K562 (cell line): ENCODE data around the gene CD48. TPM values are rescaled to one million over a fixed set of nuclear protein-coding genes. Genes with fewer than 3 reads are reported as not detected.

Experiments
- ATAC-seq: fragments of 200-7000 bp; cut with Tn5 transposase; 3 replicates; pipeline ENCODE4 v1.9.1; 2020; ENCODE audit warnings: moderate library complexity
- BruUV-seq: library from RNA; stranded (reverse); fragments of 400-500 nt; replicated peaks from 2 replicates; lab custom pipeline; 2021; lab: Mats Ljungman, UMichigan
- CTCF ChIA-PET: fragments of 300-600 bp; formaldehyde crosslinking; extraction: SDS; loops from one replicate; lab custom pipeline; 2021; ENCODE audit warnings: low intra/inter-chr PET ratio; lab: Yijun Ruan, JAX
- POLR2A ChIA-PET: fragments of 300-600, 350-650 bp; sonication (Branson Sonifier 250); formaldehyde crosslinking; extraction: SDS; loops from one replicate; lab custom pipeline; 2021; ENCODE audit warnings: antibody characterized with exemption, inconsistent platforms; lab: Yijun Ruan, JAX
- DNase-seq, 4 experiments: peaks; one replicate each; pipeline versions ENCODE4 v3.0.0 to v3.0.0-alpha.2; 2011 to 2018; ENCODE audit warnings: low spot score in 3 of 4, mixed read lengths in 3 of 4; ENCODE audit errors: extremely low read depth in 1 of 4
- FAIRE-seq: peaks from 2 replicates; lab custom pipeline; 2011; peaks lifted over from hg19 to GRCh38; lab: Jason Lieb, UNC
- H2AFZ ChIP-seq: 2 replicates; pipeline ENCODE4 v1.6.0; 2011; ENCODE audit warnings: low read depth, low read length, control low read depth, inconsistent platforms
- H3K27ac ChIP-seq: fragments of 200-600 bp; 3 replicates; pipeline ENCODE4 v1.8.0; 2011; ENCODE audit warnings: low read depth, mild to moderate bottlenecking, control low read depth, inconsistent platforms, low read length, moderate library complexity, mixed read lengths; ENCODE audit errors: extremely low read depth
- H3K27me3 ChIP-seq, 2 experiments: fragments of 300-600 bp in 1 of 2; 2 replicates in 1 of 2; 3 replicates in 1 of 2; pipeline versions ENCODE4 v1.6.0 to v1.8.0; 2011; ENCODE audit warnings: inconsistent platforms in 2 of 2, low read length in 2 of 2, mild to moderate bottlenecking in 1 of 2, mixed read lengths in 1 of 2, moderate library complexity in 1 of 2; ENCODE audit not compliant: control insufficient read depth in 2 of 2, insufficient read depth in 2 of 2
- H3K36me3 ChIP-seq: fragments of 300-600 bp; 3 replicates; pipeline ENCODE4 v1.8.0; 2011; ENCODE audit warnings: mild to moderate bottlenecking, low read length, inconsistent platforms; ENCODE audit not compliant: control insufficient read depth, insufficient read depth
- H3K4me1 ChIP-seq, 2 experiments: fragments of 200-600 bp in 1 of 2; replicated peaks in 1 of 2; 2 replicates in 1 of 2; 3 replicates in 1 of 2; pipeline versions ENCODE4 v1.5.1 to v1.8.0; 2011; ENCODE audit warnings: inconsistent platforms in 2 of 2, low read length in 2 of 2, mild to moderate bottlenecking in 1 of 2, mixed read lengths in 1 of 2, moderate library complexity in 1 of 2; ENCODE audit not compliant: control insufficient read depth in 2 of 2, insufficient read depth in 2 of 2
- H3K4me2 ChIP-seq: 2 replicates; pipeline ENCODE4 v1.6.1; 2011; ENCODE audit warnings: low read length, control low read depth, inconsistent platforms, mixed read lengths; ENCODE audit not compliant: insufficient read depth
- H3K4me3 ChIP-seq: fragments of 200-600 bp; sonication (generic), shearing (Covaris generic); 2 replicates; pipeline ENCODE4 v1.5.1; 2016; ENCODE audit warnings: control low read depth, inconsistent platforms
- H3K79me2 ChIP-seq: fragments of 200-600 bp; 3 replicates; pipeline ENCODE4 v1.8.0; 2011; ENCODE audit warnings: low read length, inconsistent platforms; ENCODE audit not compliant: control insufficient read depth, insufficient read depth
- H3K9ac ChIP-seq, 2 experiments: 2 replicates each; pipeline versions ENCODE4 v1.6.0 to v1.6.1; 2011; ENCODE audit warnings: low read depth in 2 of 2, low read length in 2 of 2, control low read depth in 1 of 2, inconsistent platforms in 1 of 2, mild to moderate bottlenecking in 1 of 2, mixed read lengths in 1 of 2; ENCODE audit not compliant: insufficient read depth in 1 of 2
- H3K9me1 ChIP-seq: one replicate; pipeline ENCODE4 v1.6.0; 2011; ENCODE audit warnings: inconsistent platforms, mild to moderate bottlenecking, low read length, moderate library complexity; ENCODE audit not compliant: control insufficient read depth, insufficient read depth
- H3K9me3 ChIP-seq: replicated peaks from 2 replicates; pipeline ENCODE4 v1.5.1; 2011; ENCODE audit warnings: low read depth, low read length, inconsistent platforms; ENCODE audit not compliant: control insufficient read depth, insufficient read depth
- H4K20me1 ChIP-seq: replicated peaks from 2 replicates; pipeline ENCODE4 v1.6.1; 2011; ENCODE audit warnings: low read length, inconsistent platforms, mixed read lengths; ENCODE audit not compliant: control insufficient read depth, insufficient read depth
- ETS2 ChIP-seq: IDR thresholded peaks from 2 replicates; pipeline ENCODE4 v1.6.1; 2016; ENCODE audit warnings: borderline replicate concordance, missing genetic modification characterization, mild to moderate bottlenecking, moderate library complexity, missing compliant biosample characterization; ENCODE audit not compliant: poor library complexity, severe bottlenecking
- MIER1 ChIP-seq: fragments of 450-650 bp; IDR thresholded peaks from 2 replicates; pipeline ENCODE4 v1.6.1; 2016; ENCODE audit warnings: antibody characterized with exemption, mild to moderate bottlenecking, low read depth
- MXI1 ChIP-seq: IDR thresholded peaks from 2 replicates; pipeline ENCODE4 v1.6.1; 2011; ENCODE audit warnings: low read depth, mild to moderate bottlenecking, improper control_type of control experiment, low read length
- RCOR1 ChIP-seq, 2 experiments: IDR thresholded peaks; 2 replicates each; pipeline ENCODE4 v1.6.1; 2012; ENCODE audit warnings: low read depth in 2 of 2, low read length in 2 of 2, borderline replicate concordance in 1 of 2, improper control_type of control experiment in 1 of 2
- SPI1 ChIP-seq: IDR thresholded peaks from 2 replicates; pipeline ENCODE4 v1.6.1; 2011; ENCODE audit warnings: low read depth, low read length, control low read depth, borderline replicate concordance
- ZNF518B ChIP-seq: fragments of 250-450 bp; sonication (Bioruptor Pico); IDR thresholded peaks from 2 replicates; pipeline ENCODE4 v1.5.0; 2021; ENCODE audit warnings: mild to moderate bottlenecking, moderate library complexity
- WGBS: fragments of 100-300 bp; shearing (Covaris generic); methylation state at CpG from one replicate; pipeline ENCODE4 v1.1.6; 2016; ENCODE audit warnings: low coverage, mixed read lengths; ENCODE audit not compliant: insufficient coverage; ENCODE audit errors: missing lambda C conversion rate; 5-methylcytosine and 5-hydroxymethylcytosine counted together
- in situ Hi-C: fragments of 300-500 bp; cut with MboI; formaldehyde crosslinking; loops from 4 replicates; pipeline ENCODE4 v1.15.0; 2018; ENCODE audit warnings: inconsistent platforms, mixed read lengths
- intact Hi-C: fragments of 100-400 bp; cut with micrococcal nuclease; formaldehyde crosslinking; loops from 2 replicates; pipeline ENCODE4 v1.14.2; 2022
- polyA plus RNA-seq, 8 experiments: library from polyadenylated mRNA; depleted of rRNA in 4 of 8; stranded (reverse) in 5 of 8; unstranded in 3 of 8; fragments of >200 nt; fragmentation: Nextera tagmentation in 2 of 8; fragmentation: Illumina TruSeq in 1 of 8; extraction: Ambion mirVana in 2 of 8; extraction: Trizol in 1 of 8; gene quantifications; 2 replicates each; pipeline versions ENCODE4 v1.2.1 to v1.2.3, GENCODE V29; 2011 to 2014; ENCODE audit warnings: inconsistent platforms in 1 of 8, missing spikeins in 1 of 8
- total RNA-seq, 7 experiments: library from RNA; depleted of rRNA in 6 of 7; stranded (reverse); fragments of >200 nt in 6 of 7; fragmentation: Illumina TruSeq in 2 of 7; extraction: Trizol in 2 of 7; gene quantifications; 2 replicates each; pipeline versions ENCODE4 v1.2.1 to v1.2.3, GENCODE V29; 2011 to 2021; ENCODE audit warnings: low replicate concordance in 1 of 7
- TF ChIP-seq, protein P1 (sequence below): fragments of 450-650 bp; formaldehyde crosslinking; IDR thresholded peaks from 2 replicates; pipeline ENCODE4 v1.4.0; 2020; ENCODE audit warnings: mild to moderate bottlenecking, moderate library complexity

Gene CD48
- total and polyA plus RNA-seq, 9 of the 15 experiments (the other 6 are each of a cell fraction or from before 2014, with no cell fraction given), result 0.10 to 0.42 (median 0.29) TPM; not detected in 3

- intact Hi-C loops, result loop anchor here (5.0 kb wide), 2 partner anchors 43 to 128 kb away; no protein-coding TSS in a partner anchor
- no peak for FAIRE-seq
- Histone ChIP-seq H3K4me1 (peaks cover 3 to 22% of the 10 kb centered on the region in 2 experiments; a peak in 4 of 5 replicates), H2AFZ (no peak overlapping the region), H3K36me3 (no peaks in the 10 kb centered on the region), H4K20me1 (no peaks in the 10 kb centered on the region), H3K27me3 (no peaks in the 10 kb centered on the region), H3K9me1 (no peaks in the 10 kb centered on the region), H3K79me2 (no peaks in the 10 kb centered on the region), H3K4me3 (no peak overlapping the region), H3K27ac (no peak overlapping the region), H3K9me3 (0 out of 2 replicates have a peak, but pooled peaks cover 3% of the 10 kb centered on the region), H3K9ac (no peak overlapping the region), H3K4me2 (no peak overlapping the region)
- DNase-seq, result no peak
- TF ChIP-seq SPI1 (no peak), ETS2 (tag) (no peak), MXI1 (no peak), RCOR1 (IDR thresholded peaks at IDR 0.05; ENCODE audit: borderline replicate concordance in 1 of 2, low read depth in 2 of 2, low read length in 2 of 2) (no peak), MIER1 (no peak), ZNF518B (CRISPR knock-in tag) (no peak)
- TF ChIP-seq, protein P1, sequence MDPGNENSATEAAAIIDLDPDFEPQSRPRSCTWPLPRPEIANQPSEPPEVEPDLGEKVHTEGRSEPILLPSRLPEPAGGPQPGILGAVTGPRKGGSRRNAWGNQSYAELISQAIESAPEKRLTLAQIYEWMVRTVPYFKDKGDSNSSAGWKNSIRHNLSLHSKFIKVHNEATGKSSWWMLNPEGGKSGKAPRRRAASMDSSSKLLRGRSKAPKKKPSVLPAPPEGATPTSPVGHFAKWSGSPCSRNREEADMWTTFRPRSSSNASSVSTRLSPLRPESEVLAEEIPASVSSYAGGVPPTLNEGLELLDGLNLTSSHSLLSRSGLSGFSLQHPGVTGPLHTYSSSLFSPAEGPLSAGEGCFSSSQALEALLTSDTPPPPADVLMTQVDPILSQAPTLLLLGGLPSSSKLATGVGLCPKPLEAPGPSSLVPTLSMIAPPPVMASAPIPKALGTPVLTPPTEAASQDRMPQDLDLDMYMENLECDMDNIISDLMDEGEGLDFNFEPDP (CRISPR knock-in tag), result no peak
- no TSS peak for BruUV-seq
- ATAC-seq, result no peak
- ChIA-PET POLR2A (no interaction called here), CTCF (no interaction called here)
- 93% methylated on average over 12 of the region's 20 CpGs for WGBS
- in situ Hi-C loops, result no loop called here
These were observed 41.8 kb downstream of the CD48 start for GRCh38 chr1:160669802-160670201.
